ENCODE measurements around the gene WDR45. TPM values are rescaled to one million over a fixed set of nuclear protein-coding genes. Genes with fewer than 3 reads are reported as not detected.

WDR45 gene
- polyA plus RNA-seq, 1 donor (not counting 4 experiments of a cell fraction or from before 2014, with no cell fraction given) = 43.1 TPM

GRCh38 chrX:49106930-49107329 lies 27.2 kb upstream of the WDR45 start:
- peak; percentile 69 for FAIRE-seq
- Histone ChIP-seq H3K27me3 (ENCODE audit: control insufficient read depth, extremely low read depth, insufficient read depth, low read length) (no peaks in the 10 kb centered on the region), H3K9ac (ENCODE audit: control insufficient read depth, extremely low read depth, insufficient read depth, low read length) (no peak overlapping the region), H3K9me3 (ENCODE audit: control insufficient read depth, low read depth, low read length) (peaks cover 2% of the 10 kb centered on the region), H3K4me2 (ENCODE audit: control insufficient read depth, extremely low read depth, insufficient read depth, low read depth, low read length) (no peak overlapping the region), H4K20me1 (ENCODE audit: control insufficient read depth, extremely low read depth, insufficient read depth, low read length) (no peaks in the 10 kb centered on the region), H3K4me3 (ENCODE audit: control insufficient read depth in 2 of 3, extremely low read depth in 1 of 3, insufficient read depth in 2 of 3, low read depth in 1 of 3, low read length in 3 of 3) (no peak overlapping the region), H3K79me2 (ENCODE audit: control insufficient read depth, insufficient read depth, low read length) (no peaks in the 10 kb centered on the region), H2AFZ (ENCODE audit: control insufficient read depth, low read length) (no peak overlapping the region), H3K27ac (ENCODE audit: control insufficient read depth, insufficient read depth, low read length) (no peak overlapping the region), H3K36me3 (ENCODE audit: control insufficient read depth in 2 of 2, extremely low read depth in 1 of 2, insufficient read depth in 2 of 2, low read length in 2 of 2) (no peaks in the 10 kb centered on the region), H3K4me1 (ENCODE audit: control insufficient read depth, extremely low read depth, insufficient read depth, low read length) (no peaks in the 10 kb centered on the region), H3K9me1 (ENCODE audit: control insufficient read depth, extremely low read depth, insufficient read depth, low read length) (no peaks in the 10 kb centered on the region)
- TF ChIP-seq, protein P1, sequence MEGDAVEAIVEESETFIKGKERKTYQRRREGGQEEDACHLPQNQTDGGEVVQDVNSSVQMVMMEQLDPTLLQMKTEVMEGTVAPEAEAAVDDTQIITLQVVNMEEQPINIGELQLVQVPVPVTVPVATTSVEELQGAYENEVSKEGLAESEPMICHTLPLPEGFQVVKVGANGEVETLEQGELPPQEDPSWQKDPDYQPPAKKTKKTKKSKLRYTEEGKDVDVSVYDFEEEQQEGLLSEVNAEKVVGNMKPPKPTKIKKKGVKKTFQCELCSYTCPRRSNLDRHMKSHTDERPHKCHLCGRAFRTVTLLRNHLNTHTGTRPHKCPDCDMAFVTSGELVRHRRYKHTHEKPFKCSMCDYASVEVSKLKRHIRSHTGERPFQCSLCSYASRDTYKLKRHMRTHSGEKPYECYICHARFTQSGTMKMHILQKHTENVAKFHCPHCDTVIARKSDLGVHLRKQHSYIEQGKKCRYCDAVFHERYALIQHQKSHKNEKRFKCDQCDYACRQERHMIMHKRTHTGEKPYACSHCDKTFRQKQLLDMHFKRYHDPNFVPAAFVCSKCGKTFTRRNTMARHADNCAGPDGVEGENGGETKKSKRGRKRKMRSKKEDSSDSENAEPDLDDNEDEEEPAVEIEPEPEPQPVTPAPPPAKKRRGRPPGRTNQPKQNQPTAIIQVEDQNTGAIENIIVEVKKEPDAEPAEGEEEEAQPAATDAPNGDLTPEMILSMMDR (optimal IDR thresholded peaks at IDR 0.05 in 1 of 3, IDR thresholded peaks at IDR 0.05 in 1 of 3, conservative IDR thresholded peaks at IDR 0.05 in 1 of 3; ENCODE audit: extremely low read depth in 1 of 3, insufficient read depth in 2 of 3, low read length in 3 of 3) = peak; percentile 56 to 66 (median 58)
- TF ChIP-seq EZH2 (IDR thresholded peaks at IDR 0.05; ENCODE audit: low read length) = no peak
- dilution Hi-C loops (cut with MboI; ENCODE audit: extremely low pct_ligation_motif_present, low sequenced_read_pairs) = no loop called here
- DNase-seq (ENCODE audit: low read depth, low spot score) = no peak

DNA sequence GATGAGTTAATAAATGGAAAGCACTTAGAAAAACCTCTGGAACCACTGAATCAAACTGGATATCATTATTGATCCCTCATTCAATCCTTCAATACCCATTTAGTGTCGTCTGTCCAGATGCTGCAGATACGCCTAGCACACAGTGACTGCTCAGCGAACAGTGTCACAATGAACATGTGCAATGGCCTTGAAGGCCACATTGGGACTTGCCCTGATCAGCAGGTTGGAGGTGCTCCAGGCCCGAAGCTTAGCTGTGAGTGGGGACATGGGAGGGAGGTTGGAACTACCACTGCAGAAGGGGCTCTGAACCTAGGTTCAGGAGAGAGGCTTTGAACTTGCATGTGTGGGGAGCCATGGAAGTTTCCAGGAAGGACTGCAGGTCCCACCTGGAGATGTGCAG lies 26.6 kb upstream of the WDR45 start:
- Histone ChIP-seq H3K36me3 (ENCODE audit: control insufficient read depth in 2 of 2, extremely low read depth in 1 of 2, insufficient read depth in 2 of 2, low read length in 2 of 2) (no peaks in the 10 kb centered on the region), H3K4me1 (ENCODE audit: control insufficient read depth, extremely low read depth, insufficient read depth, low read length) (no peaks in the 10 kb centered on the region), H3K4me2 (ENCODE audit: control insufficient read depth, extremely low read depth, insufficient read depth, low read depth, low read length) (no peak overlapping the region), H3K9ac (ENCODE audit: control insufficient read depth, extremely low read depth, insufficient read depth, low read length) (no peak overlapping the region), H3K27me3 (ENCODE audit: control insufficient read depth, extremely low read depth, insufficient read depth, low read length) (no peaks in the 10 kb centered on the region), H3K4me3 (ENCODE audit: control insufficient read depth in 2 of 3, extremely low read depth in 1 of 3, insufficient read depth in 2 of 3, low read depth in 1 of 3, low read length in 3 of 3) (no peak overlapping the region), H2AFZ (ENCODE audit: control insufficient read depth, low read length) (no peak overlapping the region), H3K9me3 (ENCODE audit: control insufficient read depth, low read depth, low read length) (peaks cover 2% of the 10 kb centered on the region), H3K79me2 (ENCODE audit: control insufficient read depth, insufficient read depth, low read length) (no peaks in the 10 kb centered on the region), H4K20me1 (ENCODE audit: control insufficient read depth, extremely low read depth, insufficient read depth, low read length) (no peaks in the 10 kb centered on the region), H3K9me1 (ENCODE audit: control insufficient read depth, extremely low read depth, insufficient read depth, low read length) (no peaks in the 10 kb centered on the region), H3K27ac (ENCODE audit: control insufficient read depth, insufficient read depth, low read length) (no peak overlapping the region)
- DNase-seq (ENCODE audit: low read depth, low spot score) (no peak), FAIRE-seq (no peak)
- TF ChIP-seq EZH2 (IDR thresholded peaks at IDR 0.05; ENCODE audit: low read length) = no peak
- TF ChIP-seq, protein P1 (optimal IDR thresholded peaks at IDR 0.05 in 1 of 3, IDR thresholded peaks at IDR 0.05 in 1 of 3, conservative IDR thresholded peaks at IDR 0.05 in 1 of 3; ENCODE audit: extremely low read depth in 1 of 3, insufficient read depth in 2 of 3, low read length in 3 of 3) = no peak
- dilution Hi-C loops (cut with MboI; ENCODE audit: extremely low pct_ligation_motif_present, low sequenced_read_pairs) = no loop called here
